ENCODE measurements around the gene CLDN11.

CLDN11 gene

GRCh38 chr3:170418422-170419398 is at the start of gene CLDN11:
CLDN11 (plus strand) TSS chr3:170418868; CDS start chr3:170419067, 199 bp downstream.
- DNase-seq (ENCODE audit: low read depth in 3 of 3), result no peak

- no peak for DNase-seq (ENCODE audit: low read depth in 3 of 3)
These were observed 49.7 kb upstream of the CLDN11 start for GRCh38 chr3:170368921-170369320.

- no peak for DNase-seq (ENCODE audit: low read depth in 3 of 3)
These were observed 46.3 kb upstream of the CLDN11 start for GRCh38 chr3:170372190-170372879.

- no peak for DNase-seq (ENCODE audit: low read depth in 3 of 3)
These were observed 35.1 kb upstream of the CLDN11 start for GRCh38 chr3:170383567-170383966.

- DNase-seq (ENCODE audit: low read depth in 3 of 3), result no peak
These were observed 32.2 kb upstream of the CLDN11 start for GRCh38 chr3:170386468-170386867.

GRCh38 chr3:170387950-170388349 is 30.7 kb upstream of the CLDN11 start:
- DNase-seq (ENCODE audit: low read depth in 3 of 3), result no peak

- no peak for DNase-seq (ENCODE audit: low read depth in 3 of 3)
These were observed 27.6 kb upstream of the CLDN11 start for GRCh38 chr3:170391108-170391507.

- no peak for DNase-seq (ENCODE audit: low read depth in 3 of 3)
These were observed 21.0 kb upstream of the CLDN11 start for GRCh38 chr3:170397685-170398084.

GRCh38 chr3:170405101-170405500 is 13.6 kb upstream of the CLDN11 start:
- DNase-seq (ENCODE audit: low read depth in 3 of 3), result no peak

- DNase-seq (ENCODE audit: low read depth in 3 of 3), result no peak
These were observed 8.1 kb upstream of the CLDN11 start for GRCh38 chr3:170410428-170411029.

GRCh38 chr3:170413291-170413690 is 5.4 kb upstream of the CLDN11 start:
- DNase-seq (ENCODE audit: low read depth in 3 of 3), result no peak

GRCh38 chr3:170414202-170414663 is 4.4 kb upstream of the CLDN11 start:
- no peak for DNase-seq (ENCODE audit: low read depth in 3 of 3)

- DNase-seq (ENCODE audit: low read depth in 3 of 3), result no peak
These were observed 1.6 kb upstream of the CLDN11 start for GRCh38 chr3:170417090-170417489.

GRCh38 chr3:170419557-170420087 is 954 bp downstream of the CLDN11 start:
- DNase-seq (ENCODE audit: low read depth in 3 of 3), result no peak

- DNase-seq (ENCODE audit: low read depth in 3 of 3), result no peak
These were observed 1.7 kb downstream of the CLDN11 start for GRCh38 chr3:170420307-170420821.

GRCh38 chr3:170421111-170421641 is 2.5 kb downstream of the CLDN11 start:
- no peak for DNase-seq (ENCODE audit: low read depth in 3 of 3)

- no peak for DNase-seq (ENCODE audit: low read depth in 3 of 3)
These were observed 3.1 kb downstream of the CLDN11 start for GRCh38 chr3:170421758-170422157.

GRCh38 chr3:170423001-170423615 is 4.4 kb downstream of the CLDN11 start:
- no peak for DNase-seq (ENCODE audit: low read depth in 3 of 3)

GRCh38 chr3:170424879-170425278 is 6.2 kb downstream of the CLDN11 start:
- DNase-seq (ENCODE audit: low read depth in 3 of 3), result no peak

GRCh38 chr3:170425491-170426239 is 7.0 kb downstream of the CLDN11 start:
- no peak for DNase-seq (ENCODE audit: low read depth in 3 of 3)
